ENCODE data around the gene PTPRG. TPM values are rescaled to one million over a fixed set of nuclear protein-coding genes. Genes with fewer than 3 reads are reported as not detected.

PTPRG gene
- total RNA-seq, 1 experiment from 2014 or later = 11.7 TPM

DNA sequence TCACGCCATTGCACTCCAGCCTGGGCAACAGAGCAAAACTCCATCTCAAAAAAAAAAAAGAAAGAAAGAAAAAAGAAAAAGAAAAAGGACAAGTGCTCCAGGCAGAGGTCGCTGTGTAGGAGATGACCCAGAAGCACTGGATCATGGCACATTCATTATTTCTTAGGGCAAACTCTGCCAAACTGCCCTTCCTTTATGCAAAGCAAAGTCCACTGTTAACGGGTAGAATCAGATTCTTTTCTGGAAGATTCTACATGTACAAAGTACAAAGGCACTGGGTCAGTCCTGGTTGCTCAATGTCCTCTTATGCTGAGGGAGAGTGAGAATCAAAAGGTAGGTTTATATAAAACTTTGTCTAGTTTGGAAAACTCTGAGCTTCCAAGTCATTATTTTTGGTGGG lies 667.1 kb downstream of the PTPRG start:
- TF ChIP-seq EZH2 (IDR thresholded peaks at IDR 0.05; ENCODE audit: borderline replicate concordance, low read depth, low read length, poor library complexity, severe bottlenecking) = no peak
- TF ChIP-seq, protein P1, sequence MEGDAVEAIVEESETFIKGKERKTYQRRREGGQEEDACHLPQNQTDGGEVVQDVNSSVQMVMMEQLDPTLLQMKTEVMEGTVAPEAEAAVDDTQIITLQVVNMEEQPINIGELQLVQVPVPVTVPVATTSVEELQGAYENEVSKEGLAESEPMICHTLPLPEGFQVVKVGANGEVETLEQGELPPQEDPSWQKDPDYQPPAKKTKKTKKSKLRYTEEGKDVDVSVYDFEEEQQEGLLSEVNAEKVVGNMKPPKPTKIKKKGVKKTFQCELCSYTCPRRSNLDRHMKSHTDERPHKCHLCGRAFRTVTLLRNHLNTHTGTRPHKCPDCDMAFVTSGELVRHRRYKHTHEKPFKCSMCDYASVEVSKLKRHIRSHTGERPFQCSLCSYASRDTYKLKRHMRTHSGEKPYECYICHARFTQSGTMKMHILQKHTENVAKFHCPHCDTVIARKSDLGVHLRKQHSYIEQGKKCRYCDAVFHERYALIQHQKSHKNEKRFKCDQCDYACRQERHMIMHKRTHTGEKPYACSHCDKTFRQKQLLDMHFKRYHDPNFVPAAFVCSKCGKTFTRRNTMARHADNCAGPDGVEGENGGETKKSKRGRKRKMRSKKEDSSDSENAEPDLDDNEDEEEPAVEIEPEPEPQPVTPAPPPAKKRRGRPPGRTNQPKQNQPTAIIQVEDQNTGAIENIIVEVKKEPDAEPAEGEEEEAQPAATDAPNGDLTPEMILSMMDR (conservative IDR thresholded peaks at IDR 0.05; ENCODE audit: low read depth, low read length) = no peak
- H3K27ac ChIP-seq (ENCODE audit: low read depth, low read length, poor library complexity, severe bottlenecking) = no peak overlapping the region
- ChIA-PET POLR2A (ENCODE audit: low non-redundant PET) (no interaction called here), CTCF (no interaction called here)
- intact Hi-C loops (cut with micrococcal nuclease; ENCODE audit: unreplicated experiment) = no loop called here
- no peaks in the 10 kb centered on the region for H3K9me3 ChIP-seq (ENCODE audit: low read depth, low read length, poor library complexity, severe bottlenecking)
- BruUV-seq (replicated peaks) = no TSS peak
- no peak overlapping the region for H3K4me3 ChIP-seq (ENCODE audit: low read depth, low read length, poor library complexity, severe bottlenecking)
- DNase-seq (ENCODE audit: low spot score) = no peak
- H3K27me3 ChIP-seq (replicated peaks; ENCODE audit: insufficient read depth, low read depth, low read length, poor library complexity) = no peaks in the 10 kb centered on the region
- no peaks in the 10 kb centered on the region for H3K4me1 ChIP-seq (ENCODE audit: insufficient read depth, low read length, poor library complexity, severe bottlenecking)
- H3K36me3 ChIP-seq (ENCODE audit: insufficient read depth, low read length, poor library complexity, severe bottlenecking) = no peaks in the 10 kb centered on the region

DNA sequence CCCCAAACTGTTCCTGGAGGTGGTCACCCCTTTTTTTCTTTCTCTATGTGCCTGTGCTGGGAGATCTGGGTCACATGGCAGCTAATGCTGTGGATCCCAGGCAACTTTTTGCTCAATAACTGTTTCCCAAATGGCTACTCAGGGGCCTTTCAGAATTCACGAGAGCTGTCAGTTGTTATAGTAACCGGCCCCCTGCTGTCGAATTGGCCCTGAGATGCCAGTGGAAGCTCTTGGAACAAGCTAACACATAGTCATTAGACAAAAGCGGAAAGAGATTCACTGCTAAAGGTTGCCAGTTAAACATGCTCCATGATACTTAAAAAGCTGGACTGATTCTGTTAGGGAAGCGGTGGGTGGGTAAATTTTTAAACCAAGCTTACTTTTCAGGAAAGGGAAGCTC lies 667.8 kb downstream of the PTPRG start:
- no peaks in the 10 kb centered on the region for H3K4me1 ChIP-seq (ENCODE audit: insufficient read depth, low read length, poor library complexity, severe bottlenecking)
- no peak overlapping the region for H3K27ac ChIP-seq (ENCODE audit: low read depth, low read length, poor library complexity, severe bottlenecking)
- CTCF ChIA-PET = no interaction called here
- no peaks in the 10 kb centered on the region for H3K36me3 ChIP-seq (ENCODE audit: insufficient read depth, low read length, poor library complexity, severe bottlenecking)
- DNase-seq (ENCODE audit: low spot score) = no peak
- no peaks in the 10 kb centered on the region for H3K27me3 ChIP-seq (replicated peaks; ENCODE audit: insufficient read depth, low read depth, low read length, poor library complexity)
- no peak for TF ChIP-seq EZH2 (IDR thresholded peaks at IDR 0.05; ENCODE audit: borderline replicate concordance, low read depth, low read length, poor library complexity, severe bottlenecking)
- TF ChIP-seq, protein P1 (conservative IDR thresholded peaks at IDR 0.05; ENCODE audit: low read depth, low read length) = no peak
- H3K4me3 ChIP-seq (ENCODE audit: low read depth, low read length, poor library complexity, severe bottlenecking) = no peak overlapping the region
- BruUV-seq (replicated peaks) = no TSS peak
- H3K9me3 ChIP-seq (ENCODE audit: low read depth, low read length, poor library complexity, severe bottlenecking) = no peaks in the 10 kb centered on the region
- POLR2A ChIA-PET (ENCODE audit: low non-redundant PET) = no interaction called here
- intact Hi-C loops (cut with micrococcal nuclease; ENCODE audit: unreplicated experiment) = no loop called here

DNA sequence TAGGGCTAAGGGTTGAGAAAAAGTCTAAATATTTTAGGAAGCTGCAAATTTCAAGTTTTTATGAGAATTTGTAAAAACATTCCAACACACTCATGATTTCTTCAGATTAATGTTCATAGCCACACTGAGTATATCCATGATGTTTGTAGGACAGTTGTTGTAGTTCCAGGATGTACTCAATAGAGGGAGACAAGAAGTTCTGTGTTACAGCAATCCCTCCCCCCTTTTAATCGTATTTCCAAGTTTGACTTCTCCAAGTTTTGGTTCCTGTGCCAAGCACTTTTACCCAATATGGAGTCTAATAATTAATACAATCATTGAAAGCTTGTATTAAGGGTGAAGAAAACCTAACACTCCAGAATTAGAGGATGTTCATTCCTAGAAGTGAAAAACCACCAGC lies 668.5 kb downstream of the PTPRG start:
- Histone ChIP-seq H3K9me3 (ENCODE audit: low read depth, low read length, poor library complexity, severe bottlenecking) (no peaks in the 10 kb centered on the region), H3K4me1 (ENCODE audit: insufficient read depth, low read length, poor library complexity, severe bottlenecking) (no peaks in the 10 kb centered on the region), H3K27ac (ENCODE audit: low read depth, low read length, poor library complexity, severe bottlenecking) (no peak overlapping the region), H3K27me3 (replicated peaks; ENCODE audit: insufficient read depth, low read depth, low read length, poor library complexity) (no peaks in the 10 kb centered on the region), H3K4me3 (ENCODE audit: low read depth, low read length, poor library complexity, severe bottlenecking) (no peak overlapping the region), H3K36me3 (ENCODE audit: insufficient read depth, low read length, poor library complexity, severe bottlenecking) (no peaks in the 10 kb centered on the region)
- ChIA-PET CTCF (no interaction called here), POLR2A (ENCODE audit: low non-redundant PET) (no interaction called here)
- intact Hi-C loops (cut with micrococcal nuclease; ENCODE audit: unreplicated experiment) = no loop called here
- BruUV-seq (replicated peaks) = no TSS peak
- peak; percentile 12 for DNase-seq (ENCODE audit: low spot score)
- TF ChIP-seq, protein P1 (conservative IDR thresholded peaks at IDR 0.05; ENCODE audit: low read depth, low read length) = peak; percentile 44
- TF ChIP-seq EZH2 (IDR thresholded peaks at IDR 0.05; ENCODE audit: borderline replicate concordance, low read depth, low read length, poor library complexity, severe bottlenecking) = no peak
